Astrocyte of the cerebellum (primary cell): ENCODE measurements around the gene PAPSS1.

Experiments used
- DNase-seq: peaks from one replicate; pipeline ENCODE4 v3.0.0-alpha.2; 2011; ENCODE audit warnings: low read depth
- H3K4me3 ChIP-seq: 2 replicates; pipeline ENCODE4 v1.5.1; 2011; ENCODE audit warnings: mild to moderate bottlenecking, low read depth, low read length, moderate library complexity
- in situ Hi-C: cut with HindIII; loops from 2 replicates; pipeline ENCODE4 v1.10.0; 2017; ENCODE audit warnings: low sequenced_read_pairs
- TF ChIP-seq, protein P1 (sequence below): IDR thresholded peaks from 2 replicates; pipeline ENCODE4 v1.5.1; 2012; ENCODE audit warnings: low read length, low read depth, moderate library complexity, mild to moderate bottlenecking; ENCODE audit errors: missing control alignments

Gene PAPSS1

DNA sequence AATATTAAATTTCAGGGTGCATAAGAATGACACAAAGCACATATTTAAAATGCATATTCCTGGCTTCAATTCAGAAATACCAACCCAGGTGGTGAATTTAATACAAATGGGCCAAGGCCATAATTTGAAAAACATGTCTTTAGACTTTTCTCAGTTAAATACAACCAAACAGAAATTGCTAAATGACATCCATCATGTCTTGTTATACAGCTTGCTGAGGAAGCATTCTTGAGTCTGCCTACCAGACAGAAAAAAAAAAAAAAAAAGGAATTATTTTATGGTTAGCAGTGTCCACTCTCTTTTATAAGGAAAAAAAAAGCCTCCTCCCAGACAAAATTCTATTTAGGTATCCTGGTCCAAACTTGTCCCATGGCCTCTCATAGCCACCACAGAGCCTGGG lies 119.1 kb downstream of the PAPSS1 start:
- TF ChIP-seq, protein P1, sequence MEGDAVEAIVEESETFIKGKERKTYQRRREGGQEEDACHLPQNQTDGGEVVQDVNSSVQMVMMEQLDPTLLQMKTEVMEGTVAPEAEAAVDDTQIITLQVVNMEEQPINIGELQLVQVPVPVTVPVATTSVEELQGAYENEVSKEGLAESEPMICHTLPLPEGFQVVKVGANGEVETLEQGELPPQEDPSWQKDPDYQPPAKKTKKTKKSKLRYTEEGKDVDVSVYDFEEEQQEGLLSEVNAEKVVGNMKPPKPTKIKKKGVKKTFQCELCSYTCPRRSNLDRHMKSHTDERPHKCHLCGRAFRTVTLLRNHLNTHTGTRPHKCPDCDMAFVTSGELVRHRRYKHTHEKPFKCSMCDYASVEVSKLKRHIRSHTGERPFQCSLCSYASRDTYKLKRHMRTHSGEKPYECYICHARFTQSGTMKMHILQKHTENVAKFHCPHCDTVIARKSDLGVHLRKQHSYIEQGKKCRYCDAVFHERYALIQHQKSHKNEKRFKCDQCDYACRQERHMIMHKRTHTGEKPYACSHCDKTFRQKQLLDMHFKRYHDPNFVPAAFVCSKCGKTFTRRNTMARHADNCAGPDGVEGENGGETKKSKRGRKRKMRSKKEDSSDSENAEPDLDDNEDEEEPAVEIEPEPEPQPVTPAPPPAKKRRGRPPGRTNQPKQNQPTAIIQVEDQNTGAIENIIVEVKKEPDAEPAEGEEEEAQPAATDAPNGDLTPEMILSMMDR = no peak
- in situ Hi-C loops = no loop called here
- H3K4me3 ChIP-seq = no peak overlapping the region
- no peak for DNase-seq

DNA sequence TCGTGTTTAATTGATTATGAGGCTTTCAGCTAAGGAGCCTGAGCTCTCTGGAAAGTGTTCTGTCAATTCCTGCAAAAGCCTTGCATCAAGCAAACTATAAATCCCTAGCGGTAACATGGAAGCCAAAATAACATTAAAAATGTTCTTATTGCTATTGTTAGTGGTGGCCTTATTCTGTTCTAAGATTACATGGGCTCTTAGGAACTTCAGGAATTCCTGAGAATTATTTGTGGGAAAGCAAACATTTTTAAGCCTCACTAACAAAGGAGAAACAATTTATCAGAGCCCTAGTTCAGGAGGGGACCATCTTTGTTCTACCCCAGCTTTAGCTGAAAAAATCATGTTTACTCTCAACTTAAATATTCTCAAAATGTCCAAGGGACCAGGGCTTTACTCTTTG lies 119.6 kb downstream of the PAPSS1 start:
- TF ChIP-seq, protein P1 = no peak
- no peak overlapping the region for H3K4me3 ChIP-seq
- peak; percentile 66 for DNase-seq
- in situ Hi-C loops = no loop called here

DNA sequence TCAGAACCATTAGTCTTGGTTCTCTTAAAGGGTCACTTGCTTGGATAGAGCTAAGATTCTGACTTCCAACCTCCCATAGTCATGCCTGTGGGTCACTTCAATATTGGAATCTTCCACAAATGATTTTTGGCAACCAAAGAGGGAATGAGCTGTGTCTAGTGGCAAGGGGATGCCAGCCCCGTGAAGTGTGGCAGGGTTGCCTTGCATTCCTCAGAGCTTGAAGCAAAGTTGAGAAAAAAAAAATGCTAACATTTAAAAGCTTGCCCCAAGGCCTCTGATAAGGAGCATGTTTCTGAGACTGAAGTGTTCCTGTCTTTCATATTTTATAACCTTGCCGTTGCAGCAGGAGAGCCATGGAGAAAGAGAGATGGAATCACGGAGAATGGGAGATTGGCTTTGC lies 120.2 kb downstream of the PAPSS1 start:
- no peak for DNase-seq
- TF ChIP-seq, protein P1 = no peak
- in situ Hi-C loops = no loop called here

DNA sequence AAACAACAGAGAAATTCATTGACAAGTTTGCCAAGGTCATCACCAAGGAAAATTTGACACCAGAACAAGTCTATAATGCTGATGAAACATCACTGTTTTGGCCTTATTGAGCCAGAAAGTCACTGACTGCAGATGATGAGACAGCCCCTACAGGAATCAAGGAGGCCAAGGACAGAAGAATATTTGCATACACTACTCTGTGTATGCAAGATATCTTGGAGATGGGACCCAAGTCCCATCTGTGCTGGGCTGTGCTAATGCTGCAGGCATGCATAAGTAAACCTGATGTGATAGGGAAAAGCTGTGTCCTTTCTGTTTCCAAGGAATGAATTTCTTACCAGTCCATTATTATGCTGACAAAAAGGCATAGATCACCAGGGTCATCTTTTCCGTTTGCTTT lies 126.8 kb downstream of the PAPSS1 start:
- DNase-seq = no peak
- TF ChIP-seq, protein P1 = no peak
- no peak overlapping the region for H3K4me3 ChIP-seq
- in situ Hi-C loops = no loop called here

More for the DNA sequence above, 120.2 kb downstream of the PAPSS1 start:
- H3K4me3 ChIP-seq = no peak overlapping the region

DNA sequence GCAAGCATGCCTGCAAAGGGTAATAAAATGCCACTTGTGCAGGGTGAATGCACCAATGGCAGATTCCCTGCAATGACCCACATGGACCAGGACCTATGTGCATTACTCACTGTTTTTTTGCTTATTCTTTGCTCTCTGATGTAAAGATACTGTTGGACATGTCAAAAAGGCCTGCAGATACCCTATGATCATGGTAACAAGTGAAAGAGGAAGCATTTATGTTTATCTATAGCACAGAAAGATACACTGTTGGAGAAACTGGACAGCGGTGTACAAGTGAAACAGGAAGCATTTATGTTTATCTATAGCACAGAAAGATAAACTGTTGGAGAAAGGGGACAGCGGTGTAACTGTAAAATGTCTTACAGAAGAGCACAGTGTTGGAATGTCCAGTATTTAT lies 127.5 kb downstream of the PAPSS1 start:
- no peak for DNase-seq
- H3K4me3 ChIP-seq = no peak overlapping the region
- TF ChIP-seq, protein P1 = no peak
- in situ Hi-C loops = no loop called here

DNA sequence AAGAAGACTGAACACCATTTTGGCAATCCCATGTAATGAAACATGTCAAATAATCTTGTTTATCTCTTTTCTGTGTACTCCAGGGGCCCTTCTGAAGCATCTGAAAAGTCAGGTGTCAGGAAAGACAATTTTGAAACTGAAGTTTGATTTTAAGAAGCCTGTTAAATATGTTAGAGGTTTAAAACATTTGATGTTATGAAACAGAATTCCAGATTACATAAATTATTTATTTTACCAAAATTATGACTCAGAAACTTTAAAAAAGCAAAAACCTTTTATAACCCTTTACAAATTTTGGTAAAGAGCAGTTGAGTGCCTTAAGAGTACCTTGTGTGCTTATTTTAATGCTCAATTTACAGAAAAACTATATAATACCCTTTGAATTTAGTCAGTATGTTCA lies 130.8 kb downstream of the PAPSS1 start:
- TF ChIP-seq, protein P1 = no peak
- in situ Hi-C loops = no loop called here

DNA sequence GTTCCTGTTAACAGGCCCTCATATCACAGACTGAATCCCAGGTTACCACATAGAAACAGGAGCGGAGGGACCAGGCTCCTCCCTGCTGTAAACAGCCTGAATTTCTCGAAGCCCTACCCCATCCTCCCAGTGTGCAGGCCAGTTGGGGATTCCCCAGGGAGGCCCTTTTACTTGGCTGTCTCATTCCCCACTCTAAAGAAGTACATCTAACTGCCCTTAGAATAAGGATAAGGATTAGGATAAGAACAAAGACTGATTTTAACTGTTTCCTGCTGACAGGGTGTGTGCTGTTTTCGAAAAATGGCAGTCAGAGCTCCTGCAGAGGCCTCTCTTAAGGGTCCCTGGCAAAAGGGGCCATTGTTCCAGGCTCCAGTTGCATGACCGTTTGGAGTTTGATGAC lies 133.7 kb downstream of the PAPSS1 start:
- TF ChIP-seq, protein P1 = no peak
- in situ Hi-C loops = no loop called here
- DNase-seq = no peak
- no peak overlapping the region for H3K4me3 ChIP-seq

More for the DNA sequence above, 130.8 kb downstream of the PAPSS1 start:
- no peak for DNase-seq
- no peak overlapping the region for H3K4me3 ChIP-seq
